Measurements from ENCODE around the gene DUSP7.
"Not testable (repeated sequence)": the region's sequence is repeated elsewhere in the genome, so short reads cannot be mapped to it uniquely, and the experiment has no call there.

DUSP7 gene

DNA sequence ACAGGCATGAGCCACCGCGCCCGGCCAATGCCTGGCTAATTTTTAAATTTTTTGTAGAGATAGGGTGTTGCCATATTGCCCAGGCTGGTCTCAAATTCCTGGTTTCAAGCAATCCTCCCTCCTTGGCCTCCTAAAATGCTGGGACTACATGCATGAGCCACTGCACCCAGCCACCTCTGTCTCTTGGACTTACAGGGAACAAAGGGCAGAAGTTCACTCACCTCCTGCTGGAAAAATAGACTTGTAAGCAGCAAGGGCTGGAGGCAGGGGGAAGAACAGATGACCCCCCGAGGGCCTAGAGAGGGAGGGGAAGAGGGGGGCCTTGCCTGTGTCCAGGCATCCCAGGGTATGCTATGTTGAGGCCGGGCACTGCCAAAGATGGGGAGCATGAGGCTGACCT lies 22.2 kb downstream of the DUSP7 start:
- TF ChIP-seq CTCF (conservative IDR thresholded peaks at IDR 0.05; ENCODE audit: low read depth, low read length), result no peak
- no peak for DNase-seq (ENCODE audit: low read depth)
- H3K4me3 ChIP-seq (ENCODE audit: low read depth, low read length), result no peak overlapping the region

DNA sequence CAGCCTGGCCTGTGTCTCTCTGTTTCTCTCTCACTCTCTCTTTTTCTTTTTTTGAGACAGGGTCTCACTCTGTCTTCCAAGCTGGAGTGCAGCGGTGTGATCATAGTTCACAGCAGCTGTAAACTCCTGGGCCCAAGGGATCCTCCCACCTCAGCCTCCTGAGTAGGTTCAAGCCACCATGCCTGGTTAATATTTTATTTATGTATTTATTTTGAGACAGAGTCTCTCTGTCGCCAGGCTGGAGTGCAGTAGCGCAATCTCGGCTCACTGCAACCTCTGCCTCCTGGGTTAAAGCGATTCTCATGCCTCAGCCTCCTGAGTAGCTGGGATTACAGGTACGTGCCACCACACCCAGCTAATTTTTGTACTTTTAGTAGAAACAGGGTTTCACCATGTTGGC lies 22.6 kb downstream of the DUSP7 start:
- not testable (repeated sequence) for DNase-seq (ENCODE audit: low read depth); H3K4me3 ChIP-seq (ENCODE audit: low read depth, low read length)

DNA sequence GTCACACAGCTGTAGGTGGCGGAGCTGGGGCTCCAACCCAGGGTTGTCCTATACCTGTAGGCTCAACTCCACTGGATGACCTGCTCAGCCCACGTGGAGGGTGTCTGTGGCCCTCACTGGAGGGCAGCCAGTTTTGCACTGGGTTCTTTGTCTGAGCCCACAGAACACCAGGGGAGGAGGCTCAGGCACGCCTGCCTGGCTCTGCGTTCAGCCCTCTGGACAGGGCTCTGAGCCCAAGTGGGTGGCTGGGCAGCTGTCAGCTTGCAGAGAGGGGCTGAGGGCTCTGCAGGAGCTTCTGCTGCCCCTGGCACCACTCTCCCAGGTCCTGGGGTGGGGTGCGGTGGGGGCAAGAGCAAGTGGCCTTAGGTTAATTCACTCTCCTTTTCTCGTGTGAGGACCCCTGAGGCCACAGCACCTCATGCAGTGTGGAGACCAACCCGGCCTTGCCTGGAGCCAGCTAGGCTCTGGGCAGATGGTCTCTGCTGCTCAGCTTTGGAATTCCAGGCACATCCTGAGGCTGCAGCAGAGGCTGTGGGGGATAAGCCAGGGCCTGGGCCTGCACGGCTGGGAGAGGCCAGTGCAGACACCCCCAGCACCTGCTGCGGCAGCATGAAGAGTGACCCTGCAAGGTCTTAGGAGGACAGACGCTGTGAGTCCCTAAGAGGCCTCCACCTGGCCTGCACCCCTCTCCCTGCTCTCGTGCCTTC lies 23.5 kb downstream of the DUSP7 start:
- DNase-seq (ENCODE audit: low read depth), result no peak
- TF ChIP-seq CTCF (conservative IDR thresholded peaks at IDR 0.05; ENCODE audit: low read depth, low read length), result no peak
- no peak overlapping the region for H3K4me3 ChIP-seq (ENCODE audit: low read depth, low read length)

- no peak overlapping the region for H3K4me3 ChIP-seq (ENCODE audit: low read depth, low read length)
- no peak for TF ChIP-seq CTCF (conservative IDR thresholded peaks at IDR 0.05; ENCODE audit: low read depth, low read length)
- DNase-seq (ENCODE audit: low read depth), result no peak
Measured at GRCh38 chr3:52031896-52032295, 24.5 kb downstream of the DUSP7 start.

GRCh38 chr3:52030714-52031310 lies 25.6 kb downstream of the DUSP7 start:
- no peak overlapping the region for H3K4me3 ChIP-seq (ENCODE audit: low read depth, low read length)
- no peak for TF ChIP-seq CTCF (conservative IDR thresholded peaks at IDR 0.05; ENCODE audit: low read depth, low read length)

DNA sequence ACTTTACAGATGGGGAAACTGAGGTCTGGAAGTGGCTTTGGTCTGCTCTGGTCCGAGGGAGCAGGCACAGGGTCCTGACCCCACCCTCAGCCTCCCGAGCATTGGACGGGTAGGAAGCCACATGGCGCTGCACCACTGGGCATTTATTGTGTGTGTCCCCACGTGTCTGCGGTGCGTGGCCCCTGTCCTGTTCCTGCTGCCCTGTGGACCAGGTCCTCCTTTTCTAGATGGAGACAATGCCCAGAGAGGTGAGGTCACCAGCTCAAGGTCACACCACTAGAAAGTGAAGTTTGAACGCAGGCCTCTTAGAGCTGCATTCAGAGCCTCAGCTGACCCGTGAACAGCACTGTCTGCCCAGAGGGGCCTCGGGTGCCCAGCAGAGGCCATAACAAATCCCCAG lies 26.8 kb downstream of the DUSP7 start:
- H3K4me3 ChIP-seq (ENCODE audit: low read depth, low read length), result no peak overlapping the region
- TF ChIP-seq CTCF (conservative IDR thresholded peaks at IDR 0.05; ENCODE audit: low read depth, low read length), result no peak
- DNase-seq (ENCODE audit: low read depth), result no peak

More at GRCh38 chr3:52030714-52031310, 25.6 kb downstream of the DUSP7 start:
- DNase-seq (ENCODE audit: low read depth), result no peak

DNA sequence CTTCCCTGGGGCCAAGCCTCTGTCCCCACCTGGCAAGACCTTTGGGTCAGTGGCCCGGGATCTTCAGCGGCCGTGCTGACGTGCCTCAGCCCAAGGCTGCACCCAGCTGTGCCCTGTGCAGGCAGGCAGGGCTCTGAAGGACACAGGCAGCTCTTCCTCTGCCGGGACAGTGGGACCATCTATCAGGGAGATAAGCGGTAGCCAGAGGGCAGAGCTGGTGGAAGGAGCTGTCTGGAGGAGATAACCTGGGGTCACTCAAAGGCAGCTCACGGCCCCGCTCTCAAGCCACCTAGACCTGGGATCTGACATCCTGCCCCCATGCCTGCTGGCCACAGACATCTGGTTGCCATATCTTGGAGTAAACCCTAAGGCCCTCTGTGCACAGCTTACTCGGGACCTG lies 27.3 kb downstream of the DUSP7 start:
- H3K4me3 ChIP-seq (ENCODE audit: low read depth, low read length), result no peak overlapping the region
- DNase-seq (ENCODE audit: low read depth), result no peak
- no peak for TF ChIP-seq CTCF (conservative IDR thresholded peaks at IDR 0.05; ENCODE audit: low read depth, low read length)
